ENCODE measurements around the gene ZSWIM9. TPM values are rescaled to one million over a fixed set of nuclear protein-coding genes. Genes with fewer than 3 reads are reported as not detected.

Gene ZSWIM9
- total RNA-seq, 1 experiment from 2014 or later: 5.5 TPM

DNA sequence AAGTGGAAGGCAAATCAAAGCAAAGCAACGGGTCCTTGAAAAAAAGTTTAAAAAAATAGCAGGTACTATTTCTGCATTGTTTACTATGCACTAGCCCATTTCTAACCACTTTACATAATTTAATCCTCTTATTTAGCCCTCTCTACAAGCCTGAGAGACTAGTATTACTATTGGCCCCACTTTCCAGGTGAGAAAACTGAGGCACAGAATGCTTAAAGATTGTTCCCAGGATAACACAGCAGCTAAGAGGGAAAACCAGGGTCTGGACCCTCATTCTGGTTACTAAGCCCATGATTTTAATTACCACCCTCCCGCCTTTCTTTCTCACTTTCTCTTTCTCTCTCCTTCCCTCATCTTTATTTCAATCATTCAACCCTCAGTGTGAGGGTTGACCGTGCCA, 5.7 kb downstream of the ZSWIM9 start:
- intact Hi-C loops (cut with micrococcal nuclease): no loop called here
- peaks cover 14% of the 10 kb centered on the region for H3K36me3 Mint-ChIP-seq (ENCODE audit: insufficient read depth, unreplicated experiment)
- DNase-seq (ENCODE audit: unreplicated experiment): no peak
- POLR2A ChIA-PET: no interaction called here
- no TSS peak for BruUV-seq (replicated peaks)
- H3K4me1 Mint-ChIP-seq (ENCODE audit: insufficient read depth, unreplicated experiment): peaks cover 3% of the 10 kb centered on the region
- H3K9me3 Mint-ChIP-seq (ENCODE audit: unreplicated experiment): no peaks in the 10 kb centered on the region
- H3K27ac Mint-ChIP-seq (ENCODE audit: low read depth, unreplicated experiment): no peak overlapping the region
- CTCF ChIA-PET: interaction anchor here (0.7 kb wide), 1 partner anchor 24 kb away, joined by 3 read pairs; no protein-coding TSS in a partner anchor
- no peaks in the 10 kb centered on the region for H3K27me3 Mint-ChIP-seq (ENCODE audit: insufficient read depth, unreplicated experiment)
- H3K4me3 Mint-ChIP-seq (ENCODE audit: unreplicated experiment): no peak overlapping the region
- TF ChIP-seq, protein P1, sequence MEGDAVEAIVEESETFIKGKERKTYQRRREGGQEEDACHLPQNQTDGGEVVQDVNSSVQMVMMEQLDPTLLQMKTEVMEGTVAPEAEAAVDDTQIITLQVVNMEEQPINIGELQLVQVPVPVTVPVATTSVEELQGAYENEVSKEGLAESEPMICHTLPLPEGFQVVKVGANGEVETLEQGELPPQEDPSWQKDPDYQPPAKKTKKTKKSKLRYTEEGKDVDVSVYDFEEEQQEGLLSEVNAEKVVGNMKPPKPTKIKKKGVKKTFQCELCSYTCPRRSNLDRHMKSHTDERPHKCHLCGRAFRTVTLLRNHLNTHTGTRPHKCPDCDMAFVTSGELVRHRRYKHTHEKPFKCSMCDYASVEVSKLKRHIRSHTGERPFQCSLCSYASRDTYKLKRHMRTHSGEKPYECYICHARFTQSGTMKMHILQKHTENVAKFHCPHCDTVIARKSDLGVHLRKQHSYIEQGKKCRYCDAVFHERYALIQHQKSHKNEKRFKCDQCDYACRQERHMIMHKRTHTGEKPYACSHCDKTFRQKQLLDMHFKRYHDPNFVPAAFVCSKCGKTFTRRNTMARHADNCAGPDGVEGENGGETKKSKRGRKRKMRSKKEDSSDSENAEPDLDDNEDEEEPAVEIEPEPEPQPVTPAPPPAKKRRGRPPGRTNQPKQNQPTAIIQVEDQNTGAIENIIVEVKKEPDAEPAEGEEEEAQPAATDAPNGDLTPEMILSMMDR (IDR thresholded peaks at IDR 0.05; ENCODE audit: unreplicated experiment): no peak

DNA sequence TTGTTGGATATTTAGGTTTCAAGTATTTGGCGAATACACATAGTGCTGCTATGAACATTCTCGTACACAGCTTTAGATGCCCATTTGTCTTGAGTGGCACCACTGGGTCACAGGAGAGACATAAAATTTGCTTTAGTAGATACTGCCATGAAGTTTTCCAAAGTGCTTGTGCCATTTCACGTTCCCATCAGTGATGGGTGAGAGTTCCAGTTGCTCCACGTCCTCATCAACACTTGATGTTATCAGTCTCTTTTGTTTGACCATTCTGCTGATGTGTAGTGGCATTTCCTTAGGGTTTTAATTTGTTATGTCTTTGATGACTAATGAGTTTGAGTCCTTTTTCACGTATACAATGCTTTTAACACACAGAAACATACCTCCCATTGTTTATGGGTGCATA, 11.0 kb downstream of the ZSWIM9 start:
- TF ChIP-seq, protein P1 (IDR thresholded peaks at IDR 0.05; ENCODE audit: unreplicated experiment): no peak
- H3K4me1 Mint-ChIP-seq (ENCODE audit: insufficient read depth, unreplicated experiment): no peaks in the 10 kb centered on the region
- CTCF ChIA-PET: no interaction called here
- POLR2A ChIA-PET: no interaction called here
- intact Hi-C loops (cut with micrococcal nuclease): no loop called here
- H3K27ac Mint-ChIP-seq (ENCODE audit: low read depth, unreplicated experiment): no peak overlapping the region
- no peaks in the 10 kb centered on the region for H3K9me3 Mint-ChIP-seq (ENCODE audit: unreplicated experiment)
- no TSS peak for BruUV-seq (replicated peaks)
- H3K4me3 Mint-ChIP-seq (ENCODE audit: unreplicated experiment): no peak overlapping the region
- no peak for DNase-seq (ENCODE audit: unreplicated experiment)
- no peaks in the 10 kb centered on the region for H3K27me3 Mint-ChIP-seq (ENCODE audit: insufficient read depth, unreplicated experiment)
- H3K36me3 Mint-ChIP-seq (ENCODE audit: insufficient read depth, unreplicated experiment): no peaks in the 10 kb centered on the region

DNA sequence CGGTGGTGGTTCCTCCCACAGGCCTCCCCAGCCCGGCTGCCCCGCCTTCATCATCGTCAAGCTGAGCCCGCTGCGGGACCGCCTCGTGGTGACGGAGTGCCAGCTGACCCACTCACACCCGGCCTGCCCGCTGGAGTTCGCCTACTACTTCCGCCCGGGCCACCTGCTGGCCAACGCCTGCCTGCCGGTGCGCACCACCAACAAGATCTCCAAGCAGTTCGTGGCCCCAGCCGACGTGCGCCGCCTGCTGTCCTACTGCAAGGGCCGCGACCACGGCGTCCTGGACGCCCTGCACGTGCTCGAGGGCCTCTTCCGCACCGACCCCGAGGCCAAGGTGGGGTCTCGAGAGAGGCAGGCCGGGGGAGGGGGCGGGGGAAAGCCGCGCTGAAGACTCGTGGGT, 12.0 kb downstream of the ZSWIM9 start:
- Mint-ChIP-seq H3K27ac (ENCODE audit: low read depth, unreplicated experiment) (no peak overlapping the region), H3K9me3 (ENCODE audit: unreplicated experiment) (no peaks in the 10 kb centered on the region), H3K36me3 (ENCODE audit: insufficient read depth, unreplicated experiment) (no peaks in the 10 kb centered on the region), H3K4me3 (ENCODE audit: unreplicated experiment) (no peak overlapping the region), H3K4me1 (ENCODE audit: insufficient read depth, unreplicated experiment) (no peaks in the 10 kb centered on the region), H3K27me3 (ENCODE audit: insufficient read depth, unreplicated experiment) (no peaks in the 10 kb centered on the region)
- intact Hi-C loops (cut with micrococcal nuclease): no loop called here
- DNase-seq (ENCODE audit: unreplicated experiment): no peak
- TF ChIP-seq, protein P1 (IDR thresholded peaks at IDR 0.05; ENCODE audit: unreplicated experiment): no peak
- BruUV-seq (replicated peaks): no TSS peak
- CTCF ChIA-PET: no interaction called here
- POLR2A ChIA-PET: no interaction called here

DNA sequence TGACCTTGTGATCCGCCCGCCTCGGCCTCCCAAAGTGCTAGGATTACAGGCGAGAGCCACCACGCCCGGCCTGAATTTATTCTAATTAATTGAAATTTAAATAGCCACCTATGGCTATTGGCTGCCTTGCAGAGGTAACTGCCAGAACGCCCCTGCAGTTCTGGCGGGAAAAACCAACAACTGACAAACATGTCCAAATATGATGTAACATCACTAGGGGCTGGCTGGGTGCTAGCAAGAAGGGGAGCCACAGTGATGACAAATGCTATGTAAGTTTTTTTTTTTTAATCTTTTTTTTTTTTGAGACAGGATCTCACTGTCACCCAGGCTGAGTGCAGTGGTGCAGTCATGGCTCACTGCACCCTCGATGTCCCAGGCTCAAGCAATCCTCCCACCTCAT, 12.9 kb downstream of the ZSWIM9 start:
- Mint-ChIP-seq H3K4me1 (ENCODE audit: insufficient read depth, unreplicated experiment) (no peaks in the 10 kb centered on the region), H3K4me3 (ENCODE audit: unreplicated experiment) (no peak overlapping the region), H3K9me3 (ENCODE audit: unreplicated experiment) (no peaks in the 10 kb centered on the region), H3K36me3 (ENCODE audit: insufficient read depth, unreplicated experiment) (peaks cover 8% of the 10 kb centered on the region), H3K27me3 (ENCODE audit: insufficient read depth, unreplicated experiment) (no peaks in the 10 kb centered on the region), H3K27ac (ENCODE audit: low read depth, unreplicated experiment) (no peak overlapping the region)
- TF ChIP-seq, protein P1 (IDR thresholded peaks at IDR 0.05; ENCODE audit: unreplicated experiment): no peak
- ChIA-PET POLR2A (no interaction called here), CTCF (interaction anchor here (0.7 kb wide), 1 partner anchor 222 kb away, joined by 4 read pairs; no protein-coding TSS in a partner anchor)
- intact Hi-C loops (cut with micrococcal nuclease): no loop called here
- DNase-seq (ENCODE audit: unreplicated experiment): no peak
- BruUV-seq (replicated peaks): no TSS peak
